ENCODE measurements around the gene TAF4.

DNA sequence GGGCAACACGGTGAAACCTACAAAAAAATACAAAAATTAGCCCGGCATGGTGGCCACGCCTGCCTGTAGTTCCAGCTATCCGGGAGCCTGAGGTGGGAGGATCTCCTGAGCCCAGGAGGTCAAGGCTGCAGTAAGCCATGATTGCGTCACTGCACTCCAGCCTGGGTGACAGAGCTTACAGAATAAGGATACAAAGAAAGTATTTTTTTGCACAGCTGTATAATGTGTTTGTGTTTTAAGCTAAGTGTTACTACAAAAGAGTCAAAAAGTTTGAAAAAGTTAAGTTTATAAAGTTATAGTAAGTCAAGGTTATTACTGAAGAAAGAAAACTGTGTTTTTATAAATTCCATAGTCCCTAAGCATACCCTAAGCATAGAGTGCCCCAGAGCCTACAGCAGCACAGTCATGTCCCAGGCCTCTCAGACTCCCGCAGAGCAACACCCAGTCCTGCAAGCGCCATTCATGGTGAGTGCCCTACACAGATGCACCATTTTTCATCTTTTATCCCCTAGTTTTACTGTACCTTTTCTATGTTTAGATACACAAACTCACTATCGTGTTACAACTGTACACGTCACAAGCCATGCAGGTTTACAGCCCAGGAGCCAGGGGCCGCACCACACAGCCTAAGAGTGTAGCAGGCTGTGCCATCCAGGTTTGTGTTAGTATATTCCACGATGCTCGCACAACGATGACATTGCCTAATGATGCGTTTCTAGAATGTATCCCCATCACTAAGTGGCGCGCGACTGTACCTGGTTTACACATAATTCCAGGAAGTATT lies 22.4 kb downstream of the TAF4 start:
- TF ChIP-seq CTCF (conservative IDR thresholded peaks at IDR 0.05) (no peak), ZFX (IDR thresholded peaks at IDR 0.05) (no peak)

All from C4-2B (cell line).